HCT116 (cell line): ENCODE results near the gene JSRP1. TPM values are rescaled to one million over a fixed set of nuclear protein-coding genes. Genes with fewer than 3 reads are reported as not detected.

Experiments used
- ATAC-seq: fragments of 200-7000 bp; cut with Tn5 transposase; 2 replicates; pipeline ENCODE4 v1.9.1; 2020; ENCODE audit warnings: mild to moderate bottlenecking, moderate library complexity
- BruUV-seq: library from RNA; stranded (reverse); fragments of 400-500 nt; replicated peaks from 2 replicates; lab custom pipeline; 2021; lab: Mats Ljungman, UMichigan
- CTCF ChIA-PET: fragments of 300-600 bp; sonication (Branson Sonifier 250); formaldehyde crosslinking; loops from one replicate; lab custom pipeline; 2021; ENCODE audit warnings: antibody characterized with exemption; lab: Charles Lee
- POLR2A ChIA-PET: fragments of 300-600, 350-600 bp; sonication (Branson Sonifier 250); formaldehyde crosslinking; loops from one replicate; lab custom pipeline; 2021; ENCODE audit warnings: antibody characterized with exemption; lab: Charles Lee
- RAD21 ChIA-PET, 2 experiments: fragments of 300-600 bp; sonication (Branson Sonifier 250); formaldehyde crosslinking; loops; one replicate each; lab custom pipeline; 2023; ENCODE audit warnings: low total read pairs in 2 of 2; ENCODE audit not compliant: uncharacterized antibody in 2 of 2, unreplicated experiment in 2 of 2, low non-redundant PET in 1 of 2; lab: Charles Lee
- DNase-seq: peaks from one replicate; pipeline ENCODE4 v3.0.0-alpha.2; 2010; ENCODE audit warnings: low read depth, low spot score
- H2AFZ ChIP-seq: fragments of 200-600 bp; shearing (Covaris generic), sonication (generic); 2 replicates; pipeline ENCODE4 v1.6.1; 2017; ENCODE audit warnings: low read depth, mixed run types, mixed read lengths, antibody characterized with exemption, low read length; ENCODE audit not compliant: poor library complexity, severe bottlenecking
- H3K27ac ChIP-seq: 2 replicates; pipeline ENCODE4 v1.5.1; 2012; ENCODE audit warnings: low read depth, low read length
- H3K27me3 ChIP-seq: fragments of 200-600 bp; sonication (generic); 2 replicates; pipeline ENCODE4 v1.6.1; 2016; ENCODE audit warnings: mixed run types, low read length, mixed read lengths; ENCODE audit not compliant: insufficient read depth
- H3K36me3 ChIP-seq, 2 experiments: fragments of 200-500 bp in 1 of 2; fragments of 200-600 bp in 1 of 2; sonication (Bioruptor generic) in 1 of 2; sonication (generic) in 1 of 2; 2 replicates each; pipeline versions ENCODE4 v1.5.1 to v1.6.1; 2014 to 2016; ENCODE audit warnings: low read length in 2 of 2, inconsistent platforms in 1 of 2, mixed read lengths in 1 of 2, mixed run types in 1 of 2; ENCODE audit not compliant: insufficient read depth in 2 of 2, control insufficient read depth in 1 of 2
- H3K4me1 ChIP-seq, 2 experiments: fragments of 200-600 bp in 1 of 2; sonication (generic) in 1 of 2; 2 replicates each; pipeline versions ENCODE4 v1.5.1 to v1.6.1; 2012 to 2017; ENCODE audit warnings: low read length in 2 of 2, inconsistent platforms in 1 of 2, mild to moderate bottlenecking in 1 of 2, mixed read lengths in 1 of 2, mixed run types in 1 of 2, moderate library complexity in 1 of 2; ENCODE audit not compliant: insufficient read depth in 2 of 2, control insufficient read depth in 1 of 2
- H3K4me2 ChIP-seq: fragments of 200-600 bp; sonication (generic); 2 replicates; pipeline ENCODE4 v1.6.1; 2017; ENCODE audit warnings: mixed run types, low read length, mixed read lengths
- H3K4me3 ChIP-seq, 2 experiments: fragments of 200-600 bp in 1 of 2; sonication (generic) in 1 of 2; replicated peaks in 1 of 2; 2 replicates each; pipeline ENCODE4 v1.5.1; 2011 to 2016; ENCODE audit warnings: low read length in 2 of 2, control low read depth in 1 of 2, low read depth in 1 of 2, mild to moderate bottlenecking in 1 of 2, mixed read lengths in 1 of 2, mixed run types in 1 of 2
- H3K79me2 ChIP-seq: fragments of 200-600 bp; sonication (generic); 2 replicates; pipeline ENCODE4 v1.6.1; 2017; ENCODE audit warnings: mild to moderate bottlenecking, mixed run types, low read length, moderate library complexity, mixed read lengths; ENCODE audit not compliant: insufficient read depth
- H3K9ac ChIP-seq: fragments of 200-600 bp; sonication (generic); 2 replicates; pipeline ENCODE4 v1.6.1; 2016; ENCODE audit warnings: low read length, mixed read lengths
- H3K9me2 ChIP-seq: fragments of 200-600 bp; sonication (generic), shearing (Covaris generic); 2 replicates; pipeline ENCODE4 v1.6.1; 2017; ENCODE audit warnings: mixed run types, mild to moderate bottlenecking, moderate library complexity; ENCODE audit not compliant: insufficient read depth
- H3K9me3 ChIP-seq, 2 experiments: fragments of 200-500 bp in 1 of 2; fragments of 200-600 bp in 1 of 2; sonication (Bioruptor generic) in 1 of 2; sonication (generic) in 1 of 2; 2 replicates each; pipeline ENCODE4 v1.6.1; 2014 to 2017; ENCODE audit warnings: low read length in 2 of 2, mixed read lengths in 2 of 2, inconsistent platforms in 1 of 2, low read depth in 1 of 2, mild to moderate bottlenecking in 1 of 2, mixed run types in 1 of 2, moderate library complexity in 1 of 2; ENCODE audit not compliant: control insufficient read depth in 1 of 2, insufficient read depth in 1 of 2
- H4K20me1 ChIP-seq: fragments of 200-600 bp; sonication (generic), shearing (Covaris generic); 2 replicates; pipeline ENCODE4 v1.6.1; 2017; ENCODE audit warnings: mixed run types, mild to moderate bottlenecking, moderate library complexity; ENCODE audit not compliant: insufficient read depth
- ATF3 ChIP-seq: IDR thresholded peaks from 2 replicates; pipeline ENCODE4 v1.6.1; 2012
- CBX3 ChIP-seq: IDR thresholded peaks from 2 replicates; pipeline ENCODE4 v1.6.1; 2012; ENCODE audit warnings: low read depth
- CEBPB ChIP-seq: IDR thresholded peaks from 2 replicates; pipeline ENCODE4 v1.6.1; 2012; ENCODE audit warnings: low read depth
- EGR1 ChIP-seq: IDR thresholded peaks from 2 replicates; pipeline ENCODE4 v1.6.1; 2012; ENCODE audit warnings: low read depth
- ELF1 ChIP-seq: IDR thresholded peaks from 2 replicates; pipeline ENCODE4 v1.6.1; 2012; ENCODE audit warnings: low read depth, borderline replicate concordance
- EZH2 ChIP-seq: fragments of 200-600 bp; sonication (generic); IDR thresholded peaks from 2 replicates; pipeline ENCODE4 v1.6.1; 2017; ENCODE audit warnings: antibody characterized with exemption, mixed run types
- JUND ChIP-seq: IDR thresholded peaks from 2 replicates; pipeline ENCODE4 v1.6.1; 2012
- POLR2AphosphoS5 ChIP-seq: IDR thresholded peaks from 2 replicates; pipeline ENCODE4 v1.6.1; 2011; ENCODE audit warnings: mild to moderate bottlenecking, low read depth, low read length, moderate library complexity
- RAD21 ChIP-seq: IDR thresholded peaks from 2 replicates; pipeline ENCODE4 v1.6.1; 2012; ENCODE audit warnings: low read depth, mild to moderate bottlenecking
- SIN3A ChIP-seq: IDR thresholded peaks from 2 replicates; pipeline ENCODE4 v1.6.1; 2012; ENCODE audit warnings: low read depth
- SP1 ChIP-seq: IDR thresholded peaks from 2 replicates; pipeline ENCODE4 v1.6.1; 2012; ENCODE audit warnings: low read depth
- SRF ChIP-seq: IDR thresholded peaks from 2 replicates; pipeline ENCODE4 v1.6.1; 2012; ENCODE audit warnings: low read depth
- TCF7L2 ChIP-seq: IDR thresholded peaks from 2 replicates; pipeline ENCODE4 v1.7.0; 2011; ENCODE audit warnings: borderline replicate concordance, inconsistent platforms; ENCODE audit not compliant: insufficient read depth, insufficient read length; ENCODE audit errors: extremely low read depth
- YY1 ChIP-seq: IDR thresholded peaks from 2 replicates; pipeline ENCODE4 v1.6.1; 2011; ENCODE audit warnings: low read length, low read depth, moderate library complexity, mild to moderate bottlenecking; ENCODE audit not compliant: insufficient replicate concordance; ENCODE audit errors: extremely low read depth
- ZNF274 ChIP-seq: fragments of 200-500 bp; sonication (Bioruptor generic); IDR thresholded peaks from 2 replicates; pipeline ENCODE4 v1.6.1; 2014; ENCODE audit warnings: mild to moderate bottlenecking, low read depth, low read length, inconsistent platforms
- intact Hi-C: fragments of 100-400 bp; cut with micrococcal nuclease; formaldehyde crosslinking; loops from 2 replicates; pipeline ENCODE4 v1.10.0; 2022
- total RNA-seq: library from RNA; stranded (reverse); gene quantifications from one replicate; pipeline ENCODE4 v1.2.1, GENCODE V29; 2021; ENCODE audit not compliant: unreplicated experiment
- TF ChIP-seq, protein P1 (sequence below): IDR thresholded peaks from 2 replicates; pipeline ENCODE4 v1.6.1; 2012
- TF ChIP-seq, protein P2 (sequence below), 3 experiments: fragments of 200-600 bp in 1 of 3; sonication (generic) in 1 of 3; IDR thresholded peaks in 2 of 3; conservative IDR thresholded peaks in 1 of 3; 2 replicates each; pipeline ENCODE4 v1.5.1; 2012 to 2017; ENCODE audit warnings: low read depth in 2 of 3, low read length in 2 of 3, antibody characterized with exemption in 1 of 3, borderline replicate concordance in 1 of 3, control low read depth in 1 of 3, mild to moderate bottlenecking in 1 of 3, mixed read lengths in 1 of 3, mixed run types in 1 of 3, moderate library complexity in 1 of 3; ENCODE audit not compliant: insufficient read depth in 1 of 3

JSRP1 gene
- total RNA-seq, 1 experiment from 2014 or later = 0.30 TPM

DNA sequence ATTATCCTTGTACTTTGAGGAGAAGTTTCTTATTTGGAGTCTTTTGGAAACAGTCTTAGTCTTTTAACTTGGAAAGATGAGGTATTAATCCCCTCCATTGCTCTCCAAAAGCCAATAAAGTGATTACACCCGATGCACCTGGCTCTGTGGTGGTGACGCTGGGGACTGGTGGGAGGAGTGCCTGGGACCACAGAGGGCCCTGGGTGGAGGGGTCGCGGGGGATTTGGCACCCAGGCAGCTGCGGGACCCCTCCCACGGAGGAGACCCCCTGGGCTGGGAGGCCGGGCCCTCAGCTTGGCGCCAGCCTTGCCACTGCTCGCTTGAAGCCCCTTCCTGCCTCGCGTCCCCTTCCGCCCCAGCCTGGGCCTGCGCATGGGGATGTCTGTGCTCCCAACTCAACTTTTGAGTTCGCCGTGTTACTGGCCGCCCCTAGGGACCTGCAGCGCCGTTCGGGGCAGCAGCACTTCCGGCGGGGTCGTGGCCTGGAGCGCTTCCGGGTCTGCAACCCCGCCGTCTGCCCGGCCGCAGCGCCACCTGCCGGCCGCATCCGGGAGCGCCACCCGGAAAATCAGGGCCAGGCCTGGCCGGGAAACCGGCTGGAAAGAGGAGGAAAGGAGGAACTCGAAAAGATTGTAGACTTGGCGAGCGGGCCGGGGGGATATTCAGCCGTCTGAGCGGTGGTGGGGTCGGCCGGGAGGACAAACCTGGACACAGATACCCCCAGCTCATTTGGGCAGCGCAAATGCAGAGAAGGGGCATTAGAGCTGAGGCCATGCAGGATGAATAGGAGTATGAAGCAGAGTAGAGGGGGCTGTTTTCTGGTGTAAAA is 17.4 kb upstream of the JSRP1 start:
- ChIA-PET RAD21 (no interaction called here), POLR2A (no interaction called here), CTCF (interaction anchor here (1.3 to 1.9 kb wide), 2 partner anchors 118 to 338 kb away, joined by 3 to 10 read pairs; no protein-coding TSS in a partner anchor)
- Histone ChIP-seq H3K4me1 (peaks cover 11 to 57% of the 10 kb centered on the region in 2 experiments), H3K9me3 (no peaks in the 10 kb centered on the region), H3K9ac (peak overlapping the region; percentile 52), H3K27me3 (no peaks in the 10 kb centered on the region), H3K4me2 (peak overlapping the region; percentile 68), H3K4me3 (peak overlapping the region; percentile 34 to 38), H2AFZ (no peak overlapping the region), H3K9me2 (no peaks in the 10 kb centered on the region), H3K27ac (peak overlapping the region; percentile 66), H3K36me3 (peaks cover 14 to 28% of the 10 kb centered on the region in 2 experiments; a peak in 2 of 4 replicates), H4K20me1 (peaks cover 18% of the 10 kb centered on the region; the same call in 1 of the 2 replicates), H3K79me2 (peaks cover 51% of the 10 kb centered on the region)
- intact Hi-C loops = loop anchor here (1.0 kb wide), 2 partner anchors 37 to 117 kb away; partner anchors contain the start of genes PLEKHJ1 and SF3A2
- BruUV-seq = no TSS peak
- ATAC-seq = peak; percentile 52
- peak; percentile 59 for DNase-seq
- no peak for TF ChIP-seq TCF7L2
- no peak for TF ChIP-seq ATF3
- TF ChIP-seq RAD21 = peak; percentile 74
- TF ChIP-seq JUND = peak; percentile 40
- TF ChIP-seq SIN3A = peak; percentile 53; the same call in 1 of the 2 replicates
- TF ChIP-seq, protein P1, sequence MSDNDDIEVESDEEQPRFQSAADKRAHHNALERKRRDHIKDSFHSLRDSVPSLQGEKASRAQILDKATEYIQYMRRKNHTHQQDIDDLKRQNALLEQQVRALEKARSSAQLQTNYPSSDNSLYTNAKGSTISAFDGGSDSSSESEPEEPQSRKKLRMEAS = peak; percentile 66; the same call in 1 of the 2 replicates
- peak; percentile 52 for TF ChIP-seq EGR1
- no peak for TF ChIP-seq SRF
- TF ChIP-seq, protein P2, sequence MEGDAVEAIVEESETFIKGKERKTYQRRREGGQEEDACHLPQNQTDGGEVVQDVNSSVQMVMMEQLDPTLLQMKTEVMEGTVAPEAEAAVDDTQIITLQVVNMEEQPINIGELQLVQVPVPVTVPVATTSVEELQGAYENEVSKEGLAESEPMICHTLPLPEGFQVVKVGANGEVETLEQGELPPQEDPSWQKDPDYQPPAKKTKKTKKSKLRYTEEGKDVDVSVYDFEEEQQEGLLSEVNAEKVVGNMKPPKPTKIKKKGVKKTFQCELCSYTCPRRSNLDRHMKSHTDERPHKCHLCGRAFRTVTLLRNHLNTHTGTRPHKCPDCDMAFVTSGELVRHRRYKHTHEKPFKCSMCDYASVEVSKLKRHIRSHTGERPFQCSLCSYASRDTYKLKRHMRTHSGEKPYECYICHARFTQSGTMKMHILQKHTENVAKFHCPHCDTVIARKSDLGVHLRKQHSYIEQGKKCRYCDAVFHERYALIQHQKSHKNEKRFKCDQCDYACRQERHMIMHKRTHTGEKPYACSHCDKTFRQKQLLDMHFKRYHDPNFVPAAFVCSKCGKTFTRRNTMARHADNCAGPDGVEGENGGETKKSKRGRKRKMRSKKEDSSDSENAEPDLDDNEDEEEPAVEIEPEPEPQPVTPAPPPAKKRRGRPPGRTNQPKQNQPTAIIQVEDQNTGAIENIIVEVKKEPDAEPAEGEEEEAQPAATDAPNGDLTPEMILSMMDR (IDR thresholded peaks at IDR 0.05 in 2 of 3, conservative IDR thresholded peaks at IDR 0.05 in 1 of 3; ENCODE audit: borderline replicate concordance in 1 of 3, insufficient read depth in 1 of 3, low read depth in 2 of 3, low read length in 2 of 3) = peak; percentile 88 to 94 (median 94)
- TF ChIP-seq CEBPB = no peak
- no peak for TF ChIP-seq EZH2
- TF ChIP-seq POLR2AphosphoS5 = peak; percentile 73
- no peak; the same call in 1 of the 2 replicates for TF ChIP-seq ELF1
- TF ChIP-seq CBX3 = no peak
- TF ChIP-seq ZNF274 = no peak
- no peak for TF ChIP-seq SP1
- TF ChIP-seq YY1 = peak; percentile 76
